ENCODE measurements around the gene IQSEC1.

DNA sequence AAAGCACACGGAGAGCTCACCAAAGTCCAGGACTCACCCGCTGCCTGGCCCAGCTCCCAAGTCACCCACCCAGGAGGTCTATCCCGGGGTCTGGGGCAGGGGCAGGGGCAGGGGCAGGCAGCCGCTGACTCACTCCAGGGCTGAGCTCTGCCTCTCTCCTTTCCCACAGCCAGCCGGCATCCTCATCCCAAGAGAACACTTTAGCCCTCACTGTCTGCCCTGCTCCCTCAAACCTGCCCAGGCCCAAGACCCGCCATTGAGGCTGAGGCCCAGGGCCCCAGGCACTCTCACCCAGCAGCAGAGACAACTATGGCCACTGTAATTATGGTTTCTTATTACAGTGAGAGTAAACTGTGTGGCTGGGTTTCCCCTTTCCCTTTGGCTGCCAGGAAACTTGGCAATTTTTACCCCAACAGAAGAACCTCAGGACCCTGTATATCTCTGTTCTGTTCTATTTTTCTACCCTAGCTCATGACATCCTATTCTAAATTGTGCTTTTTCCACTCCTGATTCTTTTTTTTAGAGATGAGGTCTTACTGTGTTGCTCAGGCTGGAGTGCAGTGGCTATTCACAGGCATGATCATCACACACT, 53.0 kb downstream of the IQSEC1 start:
- TF ChIP-seq, protein P1, sequence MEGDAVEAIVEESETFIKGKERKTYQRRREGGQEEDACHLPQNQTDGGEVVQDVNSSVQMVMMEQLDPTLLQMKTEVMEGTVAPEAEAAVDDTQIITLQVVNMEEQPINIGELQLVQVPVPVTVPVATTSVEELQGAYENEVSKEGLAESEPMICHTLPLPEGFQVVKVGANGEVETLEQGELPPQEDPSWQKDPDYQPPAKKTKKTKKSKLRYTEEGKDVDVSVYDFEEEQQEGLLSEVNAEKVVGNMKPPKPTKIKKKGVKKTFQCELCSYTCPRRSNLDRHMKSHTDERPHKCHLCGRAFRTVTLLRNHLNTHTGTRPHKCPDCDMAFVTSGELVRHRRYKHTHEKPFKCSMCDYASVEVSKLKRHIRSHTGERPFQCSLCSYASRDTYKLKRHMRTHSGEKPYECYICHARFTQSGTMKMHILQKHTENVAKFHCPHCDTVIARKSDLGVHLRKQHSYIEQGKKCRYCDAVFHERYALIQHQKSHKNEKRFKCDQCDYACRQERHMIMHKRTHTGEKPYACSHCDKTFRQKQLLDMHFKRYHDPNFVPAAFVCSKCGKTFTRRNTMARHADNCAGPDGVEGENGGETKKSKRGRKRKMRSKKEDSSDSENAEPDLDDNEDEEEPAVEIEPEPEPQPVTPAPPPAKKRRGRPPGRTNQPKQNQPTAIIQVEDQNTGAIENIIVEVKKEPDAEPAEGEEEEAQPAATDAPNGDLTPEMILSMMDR (conservative IDR thresholded peaks at IDR 0.05; ENCODE audit: low read depth in 2 of 2): no peak
- TF ChIP-seq POLR2AphosphoS5 (IDR thresholded peaks at IDR 0.05; ENCODE audit: low read depth) (no peak), EZH2 (IDR thresholded peaks at IDR 0.05; ENCODE audit: low read depth, unreplicated experiment) (no peak)
